ENCODE data around the gene ESR1.
"Not testable (repeated sequence)": the region's sequence is repeated elsewhere in the genome, so short reads cannot be mapped to it uniquely, and the experiment has no call there.

The ESR1 gene

GRCh38 chr6:151998784-151999183 is 191.3 kb downstream of the ESR1 start:
- no peak for DNase-seq

DNA sequence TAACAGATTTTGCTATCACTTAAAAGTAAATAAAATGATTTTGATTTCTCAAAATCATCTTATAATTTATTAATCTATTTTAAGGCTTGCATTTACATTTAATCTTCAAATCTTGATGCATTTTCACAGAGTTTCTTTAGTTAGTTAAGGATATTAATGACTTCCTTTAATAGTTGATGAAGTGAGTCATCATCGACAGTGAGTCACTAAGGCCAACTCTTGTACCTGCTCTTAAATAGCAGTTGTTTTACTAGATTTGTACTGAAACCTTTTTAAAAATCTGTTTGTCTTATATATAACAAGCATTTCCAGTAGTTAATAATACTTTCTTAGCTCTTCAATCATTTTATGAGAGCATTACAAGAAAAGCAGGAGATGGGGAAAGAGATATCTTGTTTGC is 191.7 kb downstream of the ESR1 start:
- no peak for DNase-seq

GRCh38 chr6:152001408-152001807 is 193.9 kb downstream of the ESR1 start:
- DNase-seq: no peak

DNA sequence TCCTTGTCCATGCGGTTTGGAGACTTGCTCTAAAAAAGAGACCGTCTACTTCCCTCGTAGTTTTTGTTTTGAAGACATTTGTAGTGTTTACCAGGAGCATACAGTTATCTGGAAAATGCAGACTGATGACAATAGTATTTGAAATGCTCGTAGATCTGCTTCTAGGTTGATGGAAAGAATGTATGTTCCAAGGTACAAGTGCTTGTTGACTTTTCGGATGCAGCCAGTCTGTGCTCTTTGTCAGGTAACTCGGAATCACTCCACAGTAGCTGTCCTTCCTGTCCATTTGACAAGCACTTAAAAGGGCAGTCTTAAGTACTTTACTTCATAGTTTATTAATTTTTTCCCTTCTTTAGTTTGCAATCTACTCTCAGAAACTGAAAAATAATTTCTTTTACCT is 194.8 kb downstream of the ESR1 start:
- DNase-seq: no peak

DNA sequence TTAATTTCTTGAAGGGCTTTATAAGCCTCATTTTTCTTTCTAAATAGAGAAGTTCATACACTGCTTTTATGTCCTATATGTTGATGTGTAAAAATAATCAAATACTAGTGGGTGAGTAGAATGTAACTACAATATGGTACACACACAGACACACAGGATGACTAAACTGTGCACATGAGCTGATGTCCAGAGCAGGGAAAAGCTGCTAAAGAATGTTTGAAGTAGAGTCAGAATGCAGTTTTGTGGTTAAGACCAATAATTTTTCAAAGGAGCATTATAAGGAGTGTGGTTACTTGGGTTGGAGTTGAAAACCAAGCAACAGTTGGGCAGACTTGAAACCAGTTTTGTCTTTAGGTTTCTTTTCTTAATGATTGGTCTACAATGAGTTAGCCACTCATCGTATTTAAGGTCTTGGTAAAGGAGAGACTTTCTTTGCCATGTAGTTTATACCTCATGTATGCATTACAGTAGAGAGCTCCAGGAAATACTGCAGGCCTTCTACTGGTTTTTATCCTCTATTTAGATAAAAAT is 196.6 kb downstream of the ESR1 start:
- no peak for DNase-seq

DNA sequence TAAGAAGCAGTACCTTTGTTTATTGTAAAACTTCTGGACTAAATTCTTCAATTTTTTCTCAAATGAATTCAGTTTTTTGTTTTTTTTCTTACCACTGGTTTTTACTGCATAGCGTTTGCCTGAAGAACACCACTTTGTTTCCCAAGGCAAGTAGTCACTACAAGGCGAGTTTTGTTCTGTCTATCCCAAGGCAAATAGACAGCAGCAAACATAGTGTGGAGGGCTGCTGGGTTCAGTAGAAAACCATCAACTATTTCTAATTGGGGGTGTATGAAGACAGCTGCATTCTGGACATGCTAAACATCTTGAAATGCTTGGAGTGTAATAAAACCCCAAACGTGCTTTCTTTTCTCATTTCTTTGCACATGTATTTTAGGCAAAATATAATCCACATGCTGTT is 197.4 kb downstream of the ESR1 start:
- no peak for DNase-seq

DNA sequence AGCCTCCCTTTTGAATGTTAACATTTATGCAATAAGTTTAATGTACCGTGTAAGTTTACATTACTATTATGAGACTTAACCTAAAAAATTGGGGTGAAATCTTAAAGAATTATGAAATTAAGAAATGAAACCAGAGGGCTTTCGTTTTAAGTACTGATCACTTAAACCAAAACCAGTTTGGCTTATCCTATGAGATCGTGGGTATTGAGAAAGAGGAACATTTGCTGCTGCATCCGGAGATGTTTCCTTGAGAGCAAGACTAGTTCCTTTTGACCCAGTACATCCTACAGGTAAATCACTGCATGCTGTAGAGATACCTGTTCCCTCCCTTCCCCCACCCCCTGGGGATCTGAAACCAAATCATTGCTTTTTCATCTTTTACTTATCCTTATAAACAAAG is 201.3 kb downstream of the ESR1 start:
- no peak for DNase-seq

DNA sequence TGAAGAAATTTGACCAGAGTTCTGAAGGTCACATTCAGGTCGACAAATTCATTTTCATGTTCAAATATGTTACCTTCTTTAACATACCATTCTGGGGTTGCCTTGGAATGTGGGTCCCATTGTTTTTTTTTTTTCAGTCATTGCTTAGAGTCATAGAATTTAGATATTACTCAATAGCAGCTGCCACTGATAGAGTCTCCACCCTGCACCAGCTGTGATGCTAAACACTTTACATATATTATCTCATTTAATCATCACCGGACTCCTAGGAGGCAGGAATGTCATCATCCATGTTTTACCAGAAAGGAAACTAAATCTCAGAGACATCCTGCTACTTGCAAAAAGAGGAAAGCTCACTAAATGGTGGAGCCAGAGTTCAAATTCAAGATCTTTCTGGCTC is 204.7 kb downstream of the ESR1 start:
- no peak for DNase-seq

DNA sequence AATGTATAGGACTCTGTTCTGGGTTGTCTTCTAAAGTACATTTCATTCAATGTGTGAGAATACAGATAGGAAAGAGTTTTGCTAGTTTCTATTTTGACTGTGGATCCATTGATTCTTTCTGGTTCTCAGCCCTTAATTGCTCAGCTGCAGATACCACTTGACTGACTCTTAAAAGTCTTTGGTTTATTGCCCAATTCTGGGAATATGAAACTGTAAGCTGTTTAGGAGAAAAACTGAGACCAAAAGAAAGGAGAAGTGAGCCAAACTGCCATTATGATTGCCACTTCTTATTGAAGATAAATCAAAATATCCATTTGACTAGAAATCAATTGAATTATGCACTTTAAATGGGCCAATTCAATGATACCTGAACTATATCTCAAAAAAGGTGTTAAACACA is 211.4 kb downstream of the ESR1 start:
- no peak for DNase-seq

DNA sequence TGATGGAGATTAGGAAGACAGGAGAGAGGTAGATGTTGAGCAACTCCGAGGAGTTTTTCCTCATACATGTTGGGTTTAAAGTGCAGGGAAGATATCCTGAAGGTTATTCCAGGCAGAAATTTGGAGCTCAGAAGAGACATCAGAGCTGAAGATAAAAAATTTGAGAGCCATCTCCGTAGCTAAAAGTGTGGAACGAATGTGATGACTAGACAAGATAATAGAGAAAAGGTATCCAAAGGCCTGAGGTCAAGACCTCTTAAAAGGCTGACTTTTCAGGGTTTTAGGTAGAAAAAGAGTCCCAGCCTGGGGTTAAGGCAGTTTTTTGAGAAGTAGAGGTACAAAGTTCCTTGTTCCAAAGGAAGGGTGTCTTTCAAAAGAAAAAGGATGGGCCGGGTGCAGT is 214.8 kb downstream of the ESR1 start:
- DNase-seq: no peak

GRCh38 chr6:152023613-152024012 is 216.1 kb downstream of the ESR1 start:
- no peak for DNase-seq

GRCh38 chr6:152026291-152026690 is 218.8 kb downstream of the ESR1 start:
- DNase-seq: no peak

GRCh38 chr6:152026744-152027143 is 219.3 kb downstream of the ESR1 start:
- DNase-seq: not testable (repeated sequence)

- DNase-seq: not testable (repeated sequence)
Measured at GRCh38 chr6:152033765-152034164, 226.3 kb downstream of the ESR1 start.

- no peak for DNase-seq
Measured at GRCh38 chr6:152034631-152035030, 227.1 kb downstream of the ESR1 start.

- DNase-seq: no peak
Measured at GRCh38 chr6:152046118-152046517, 238.6 kb downstream of the ESR1 start.

DNA sequence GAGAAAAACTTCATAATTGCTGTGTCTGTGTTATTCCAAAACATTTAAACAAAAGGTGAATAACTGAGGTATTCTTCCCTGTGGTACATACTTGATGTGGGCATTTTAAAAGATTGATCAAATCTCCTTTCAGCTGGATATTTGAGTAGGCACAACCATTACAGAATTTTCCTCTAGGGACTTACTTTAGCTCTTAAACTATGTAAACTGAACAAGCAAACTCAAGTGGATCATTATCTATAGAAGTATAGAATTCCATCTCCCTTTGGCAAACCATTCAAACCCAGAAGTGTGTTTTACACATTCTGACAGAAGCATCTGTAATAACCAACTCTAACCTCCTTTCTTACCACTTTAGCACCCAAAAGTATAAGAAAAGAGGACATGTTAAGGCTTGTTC is 241.4 kb downstream of the ESR1 start:
- DNase-seq: no peak

DNA sequence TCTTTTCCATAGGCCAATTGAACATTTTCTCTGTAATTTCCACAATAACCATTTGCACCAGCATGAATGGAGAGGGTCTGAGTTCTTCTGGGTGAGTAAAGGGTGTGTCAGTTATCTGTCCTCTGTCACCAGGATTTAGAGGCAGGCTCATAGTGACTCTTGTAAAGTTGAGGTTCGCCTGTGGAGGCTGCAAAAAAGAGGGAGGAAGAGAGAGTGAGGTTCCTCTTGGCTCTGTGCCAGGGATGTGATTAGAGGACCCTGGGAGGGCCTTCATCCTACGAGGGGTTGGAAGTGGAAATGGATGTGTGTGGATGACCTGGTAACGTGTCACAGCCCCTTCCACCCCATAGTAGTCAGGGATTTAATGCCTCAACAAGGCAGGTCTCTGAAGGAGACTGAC is 242.0 kb downstream of the ESR1 start:
- DNase-seq: no peak

- no peak for DNase-seq
Measured at GRCh38 chr6:152050451-152051195, 243.1 kb downstream of the ESR1 start.

DNA sequence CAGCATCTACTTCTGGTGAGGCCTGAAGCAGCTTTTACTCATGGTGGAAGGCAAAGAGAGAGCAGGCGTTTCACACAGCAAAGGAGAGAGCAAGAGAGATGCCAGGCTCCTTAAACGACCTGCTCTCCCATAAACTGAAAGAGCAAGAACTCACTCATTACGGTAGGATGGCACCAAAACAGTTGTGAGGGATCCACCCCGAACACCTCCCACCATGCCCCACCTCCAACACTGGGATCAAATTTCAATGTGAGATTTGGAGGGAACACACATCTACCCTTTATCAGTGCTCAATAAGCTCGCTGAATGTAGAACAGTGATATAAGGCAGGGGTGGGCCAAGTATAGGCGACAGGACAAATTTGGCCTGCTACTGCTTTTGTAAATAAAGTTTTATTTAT is 244.6 kb downstream of the ESR1 start:
- DNase-seq: no peak

DNA sequence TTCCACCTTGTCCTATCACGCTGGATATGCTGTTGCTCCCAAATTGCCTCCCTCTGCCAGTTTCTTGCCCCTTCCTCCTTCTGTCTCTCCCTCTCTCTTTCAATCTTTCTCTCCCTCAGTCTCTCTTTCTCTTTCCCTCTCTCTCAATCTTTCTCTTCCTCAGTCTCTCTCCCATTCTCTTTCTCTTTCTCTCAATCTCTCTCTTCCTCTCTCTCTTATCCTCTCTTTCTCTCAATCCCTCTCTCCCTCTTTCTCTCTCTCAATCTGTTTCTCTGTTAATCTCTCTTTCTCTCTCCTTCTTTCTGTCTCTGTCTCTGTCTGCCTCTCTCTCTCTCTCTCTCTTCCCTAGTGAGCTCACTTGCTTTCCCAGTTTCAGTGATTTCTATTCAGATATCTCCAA is 245.8 kb downstream of the ESR1 start:
- no peak for DNase-seq

DNA sequence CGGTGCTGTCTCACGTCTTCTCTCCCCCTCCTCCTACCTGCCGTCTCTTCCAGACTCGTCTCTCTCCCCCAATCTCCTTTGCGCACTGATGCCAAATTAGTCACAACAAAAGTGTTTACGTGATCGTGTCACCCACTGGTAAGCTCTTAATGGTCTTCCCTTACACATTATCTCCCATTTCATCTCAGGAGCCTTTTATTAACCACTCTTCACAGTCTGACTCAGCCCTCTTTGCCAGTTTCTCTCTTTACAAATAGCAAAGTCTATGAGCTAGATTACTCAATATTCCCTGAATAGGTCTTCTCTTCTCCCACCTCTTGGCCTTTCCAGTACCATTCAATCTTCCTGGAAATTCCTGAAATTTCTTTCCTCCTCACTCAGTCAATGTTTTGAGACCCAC is 247.0 kb downstream of the ESR1 start:
- DNase-seq: no peak

GRCh38 chr6:152055517-152055916 is 248.0 kb downstream of the ESR1 start:
- DNase-seq: no peak

DNA sequence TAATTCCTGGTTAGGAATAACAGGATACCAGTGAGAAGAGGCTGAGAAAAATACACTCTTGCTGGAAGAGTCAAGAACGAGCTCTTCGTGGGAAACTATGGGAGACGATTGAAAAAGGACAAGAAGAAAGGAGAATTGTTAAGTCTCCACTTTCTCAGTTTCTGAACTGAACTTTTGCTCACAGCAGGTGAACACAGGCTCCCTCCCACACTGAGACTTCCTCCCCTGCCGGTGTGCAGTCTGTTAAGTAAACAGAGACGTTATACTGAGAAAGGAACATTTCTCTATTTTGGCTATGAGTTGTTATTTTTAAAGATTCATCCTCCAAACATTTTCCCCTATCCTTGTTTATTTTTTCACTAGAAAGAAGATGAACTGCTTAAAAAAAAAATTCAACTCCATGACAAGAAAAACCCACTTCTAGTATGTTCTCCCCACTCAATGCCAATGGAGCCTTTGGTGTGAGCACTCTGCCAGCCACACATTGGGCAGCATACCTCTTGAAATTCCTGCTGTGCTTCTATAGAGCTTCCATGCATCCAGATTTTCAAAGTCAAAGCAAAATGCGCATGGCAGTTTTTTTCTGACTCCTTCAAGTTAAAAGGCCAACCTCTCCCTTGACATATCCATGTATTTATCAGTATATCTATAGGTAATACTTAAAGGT is 250.5 kb downstream of the ESR1 start:
- no peak for DNase-seq

DNA sequence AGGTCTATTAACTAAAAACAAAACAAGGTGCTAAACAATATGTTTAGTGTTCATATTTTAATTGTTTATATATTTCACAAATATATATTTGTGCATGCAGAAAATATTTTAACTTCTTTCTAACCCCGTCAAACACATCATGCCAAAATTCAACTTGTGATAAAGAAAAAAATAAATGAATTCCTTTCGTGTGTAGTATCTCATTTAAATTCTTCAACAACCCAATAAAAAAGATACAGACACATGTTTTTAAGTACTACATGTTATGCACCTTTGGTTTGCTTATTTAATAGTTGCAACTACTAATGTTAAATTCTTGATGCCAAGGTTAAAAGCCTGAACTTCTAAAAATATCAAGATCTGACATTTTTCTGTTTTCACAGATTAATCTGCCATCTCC is 252.4 kb downstream of the ESR1 start:
- DNase-seq: no peak

Data from CD4-positive, alpha-beta T cell treated with Interferon gamma for 1 hour (primary cell).